HG03354 (cell line): ENCODE measurements around the gene TMEM63B.
A peak's percentile ranks its signal among the peaks of the same experiment; 100 is the strongest.
"Not testable (repeated sequence)": the region's sequence is repeated elsewhere in the genome, so short reads cannot be mapped to it uniquely, and the experiment has no call there.

Experiments used
- ATAC-seq: cut with Tn5 transposase; IDR thresholded peaks from one replicate; pipeline ENCODE4 v1.9.1; 2021; ENCODE audit warnings: mild to moderate bottlenecking; ENCODE audit not compliant: unreplicated experiment, poor library complexity, severe bottlenecking

The TMEM63B gene

DNA sequence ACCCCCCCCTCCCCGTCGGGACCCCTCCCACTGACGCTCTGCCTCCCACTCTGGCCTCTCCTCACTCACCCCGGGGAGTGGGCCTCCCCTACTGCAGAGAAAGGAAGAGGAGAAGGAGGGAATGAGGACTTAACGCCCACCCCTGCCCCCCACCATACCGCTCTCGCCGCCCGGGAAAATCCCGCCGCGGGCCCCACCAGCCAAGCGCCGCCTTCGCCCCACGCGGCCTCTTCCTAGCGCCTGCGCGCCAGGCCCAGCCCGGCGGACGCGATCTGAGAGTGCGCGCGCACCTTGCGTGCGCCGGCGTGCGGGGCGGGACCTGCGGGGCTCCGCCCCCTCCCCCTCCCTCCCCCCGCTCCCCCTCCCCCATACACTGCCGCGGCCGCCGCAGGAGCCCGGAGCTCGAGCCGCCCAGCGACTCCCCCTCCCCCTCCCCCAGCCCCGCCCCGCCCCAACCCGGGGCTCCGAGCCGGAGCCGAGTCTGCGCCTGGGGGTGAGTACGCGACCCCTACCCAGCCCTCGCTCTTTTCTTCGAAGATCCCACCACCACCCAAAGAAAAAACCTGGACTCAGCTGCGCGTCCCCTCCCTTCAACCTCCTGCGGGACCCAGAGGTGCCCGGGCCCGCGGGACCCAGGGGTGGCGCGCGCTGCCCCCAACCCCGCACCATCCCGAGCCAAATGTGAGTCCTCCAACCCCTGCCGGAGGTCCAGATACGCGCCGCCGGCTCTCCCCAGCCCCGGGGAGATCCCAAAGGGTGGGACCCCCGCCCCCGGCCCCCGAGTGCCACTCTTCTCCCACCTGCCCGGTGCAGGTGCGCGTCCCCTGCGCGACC, at the start of gene TMEM63B, which contains the start of gene MRPL14:
TMEM63B (plus strand) TSS at position 369 of the 834 bp plus-strand sequence. CDS start 7,031 bp downstream, outside the sequence.
MRPL14 (minus strand) TSS at position 267 of the 834 bp plus-strand sequence. CDS start 10,841 bp downstream, outside the sequence.
- peak; percentile 81 for ATAC-seq

DNA sequence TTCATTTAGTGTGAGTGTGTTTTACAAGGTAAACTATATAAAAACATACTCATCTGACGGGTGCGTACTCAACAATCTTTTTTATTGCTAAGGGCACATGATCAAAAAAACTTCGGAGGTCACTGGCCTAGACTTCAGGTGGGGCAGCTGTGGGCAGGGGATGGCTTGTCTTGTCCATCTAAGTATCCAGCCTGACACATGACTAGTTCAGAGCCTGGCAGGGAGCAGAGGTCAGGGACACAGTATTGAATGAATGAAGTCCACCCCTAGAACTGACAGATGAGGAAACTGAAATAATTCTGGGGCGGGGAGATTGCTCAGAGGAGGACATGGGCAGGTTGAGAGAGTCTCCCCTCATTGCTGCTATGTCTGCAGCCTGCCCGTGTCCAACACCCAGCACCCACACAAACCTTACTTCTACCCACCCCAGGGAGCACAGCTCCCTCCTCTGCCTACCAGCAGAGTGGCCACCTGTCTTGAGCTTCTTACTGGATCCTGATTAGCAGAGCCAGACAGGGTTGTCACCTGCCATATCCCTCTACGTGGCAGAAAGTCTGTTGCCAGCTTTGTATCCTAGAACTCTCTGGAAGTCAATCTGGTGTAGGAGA, 49.0 kb upstream of the TMEM63B start:
- ATAC-seq, result no peak

GRCh38 chr6:44078827-44079671, 48.3 kb upstream of the TMEM63B start:
- peak; percentile 35 for ATAC-seq

- no peak for ATAC-seq
These were observed 47.7 kb upstream of the TMEM63B start for GRCh38 chr6:44079672-44080071.

DNA sequence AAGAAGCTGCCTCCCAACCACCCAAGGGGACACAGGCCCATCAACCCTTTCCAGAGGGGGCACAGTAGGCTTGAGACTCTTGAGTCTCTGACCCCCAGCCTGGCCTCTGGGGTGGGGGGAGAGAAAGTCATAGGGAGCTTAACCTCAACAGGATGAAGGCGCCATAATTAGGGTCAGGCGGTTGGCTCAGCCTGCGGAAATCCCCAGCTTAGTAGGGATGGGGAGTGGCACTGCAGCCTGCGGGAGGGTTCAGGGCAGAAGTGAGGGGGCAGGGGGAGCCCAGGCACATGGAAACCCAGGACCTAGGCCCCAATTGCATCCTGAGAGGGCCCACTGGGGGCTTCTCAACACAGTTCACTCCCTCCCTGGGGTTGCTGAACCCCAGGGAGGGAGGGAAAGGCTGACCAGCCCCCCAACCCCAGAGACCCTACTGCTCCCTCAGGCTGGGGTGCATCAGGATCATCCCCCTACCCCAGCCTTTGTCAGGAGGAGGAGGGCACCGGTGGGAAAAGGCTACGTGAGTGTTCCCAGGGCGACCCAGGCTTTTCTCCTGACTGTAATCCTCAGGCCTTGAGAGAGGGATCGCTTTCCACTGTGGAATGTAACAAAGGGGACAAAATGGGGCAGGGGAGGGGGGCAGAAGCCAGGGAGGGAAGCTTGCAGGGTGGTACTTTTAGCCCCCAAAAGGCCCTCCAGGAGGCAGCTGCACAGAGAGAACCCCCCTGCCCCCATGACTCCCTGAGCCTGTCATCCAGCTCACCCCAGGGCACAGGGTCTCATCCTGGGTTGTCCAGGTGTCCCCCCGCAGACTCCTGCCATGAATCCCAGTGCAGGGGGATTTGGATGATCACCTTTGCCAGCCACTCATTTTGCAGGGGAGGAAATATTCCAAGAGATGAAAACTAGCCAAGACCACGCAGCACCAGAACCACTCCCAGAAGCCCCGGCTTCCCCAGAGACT, 46.5 kb upstream of the TMEM63B start:
- ATAC-seq, result no peak

GRCh38 chr6:44081753-44082152, 45.6 kb upstream of the TMEM63B start:
- no peak for ATAC-seq

GRCh38 chr6:44082872-44083321, 44.5 kb upstream of the TMEM63B start:
- ATAC-seq, result no peak

DNA sequence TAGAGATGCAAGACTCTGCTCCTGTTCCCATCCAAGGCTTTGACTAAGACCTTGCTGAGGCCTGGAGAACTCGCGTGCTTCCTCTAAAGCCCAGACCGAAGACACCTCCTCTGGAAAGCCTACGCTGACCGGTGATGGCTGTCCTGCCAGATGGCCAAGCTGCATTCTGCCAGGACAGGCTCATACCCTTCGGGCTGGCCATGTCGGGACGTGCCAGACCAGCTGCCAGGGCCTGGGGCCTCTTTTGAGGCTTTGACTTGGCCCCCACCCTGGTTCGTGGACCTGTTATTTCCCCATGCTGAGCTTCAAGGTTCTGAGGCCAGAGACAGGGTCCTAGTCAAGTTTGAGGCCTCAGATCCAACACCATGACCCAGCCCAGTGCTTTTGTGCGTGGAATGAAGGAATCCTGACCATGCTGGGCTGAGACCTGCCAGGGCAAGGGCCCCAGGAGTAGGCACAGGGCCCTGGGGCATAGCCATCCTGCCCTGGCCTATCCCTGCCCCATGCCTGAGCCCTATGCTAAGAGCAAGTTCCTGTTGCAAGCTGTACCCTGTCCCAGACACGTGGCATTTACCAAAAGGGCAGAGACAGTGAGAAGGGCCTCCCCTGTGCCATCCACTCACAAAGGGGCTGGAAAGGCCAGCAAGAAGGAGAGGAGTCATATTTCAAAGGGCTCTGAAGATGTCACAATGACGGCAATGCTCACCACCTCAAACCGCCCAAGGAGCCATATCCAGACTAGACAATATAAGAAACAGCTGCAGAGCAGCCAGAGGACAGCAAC, 42.9 kb upstream of the TMEM63B start:
- ATAC-seq, result no peak

DNA sequence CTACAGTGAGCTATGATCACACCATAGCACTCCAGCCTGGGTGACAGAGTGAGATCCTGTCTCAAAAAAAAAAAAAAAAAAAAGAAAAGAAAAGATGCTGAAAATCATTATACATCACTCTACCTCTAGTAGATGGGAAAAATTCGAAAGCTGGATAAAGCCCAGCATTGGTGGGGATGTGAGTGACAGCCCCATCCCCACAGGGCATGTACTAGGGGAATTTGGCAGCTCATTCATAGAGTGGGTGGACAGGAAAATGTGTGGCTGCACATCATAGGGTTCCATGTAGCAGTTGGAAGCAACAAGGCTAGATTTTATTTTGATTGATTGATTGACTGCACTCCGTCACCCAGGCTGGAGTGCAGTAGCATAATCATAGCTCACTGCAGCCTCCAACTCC, 42.1 kb upstream of the TMEM63B start:
- no peak for ATAC-seq

GRCh38 chr6:44086931-44087574, 40.3 kb upstream of the TMEM63B start:
- no peak for ATAC-seq

- ATAC-seq, result no peak
These were observed 39.7 kb upstream of the TMEM63B start for GRCh38 chr6:44087623-44088022.

- ATAC-seq, result no peak
These were observed 38.3 kb upstream of the TMEM63B start for GRCh38 chr6:44088827-44089590.

GRCh38 chr6:44090465-44090864, 36.9 kb upstream of the TMEM63B start:
- ATAC-seq, result no peak

- not testable (repeated sequence) for ATAC-seq
These were observed 36.0 kb upstream of the TMEM63B start for GRCh38 chr6:44091356-44091755.

- ATAC-seq, result no peak
These were observed 35.1 kb upstream of the TMEM63B start for GRCh38 chr6:44091981-44092884.

- ATAC-seq, result no peak
These were observed 34.3 kb upstream of the TMEM63B start for GRCh38 chr6:44093066-44093465.
